ENCODE measurements around the gene ANKAR.

DNA sequence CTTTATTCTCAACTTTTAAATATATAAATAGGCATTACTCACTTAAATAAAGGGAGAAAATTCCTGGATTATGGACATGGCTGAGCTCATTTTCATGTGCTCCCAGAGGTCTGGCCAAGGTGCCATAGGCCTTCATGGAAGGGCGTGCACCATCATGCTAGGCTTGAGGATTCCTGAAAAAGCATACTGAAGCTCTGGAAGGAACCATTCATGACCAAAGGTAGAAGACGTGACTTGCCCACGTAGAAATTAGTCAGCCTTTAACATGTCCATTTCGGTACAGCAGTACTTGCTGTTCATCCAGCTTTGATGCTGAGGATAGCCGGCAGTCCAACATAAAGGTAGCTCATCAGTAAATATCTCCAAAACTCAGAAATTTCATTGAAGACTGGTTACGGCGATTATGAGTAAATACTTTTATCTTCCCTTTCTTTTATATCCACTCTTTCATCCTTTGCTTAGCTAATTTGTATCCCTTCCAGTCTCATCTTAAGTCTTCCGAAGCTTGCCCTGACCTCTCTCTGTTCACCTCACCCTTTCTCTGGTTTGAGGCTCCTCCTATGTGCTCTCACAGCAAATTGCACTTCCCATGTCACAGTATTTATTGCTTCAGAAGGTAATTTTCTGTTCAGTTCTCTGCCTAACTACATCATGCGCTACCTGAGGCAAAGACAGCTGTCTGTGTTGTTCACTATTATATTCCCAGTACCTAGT lies 45.5 kb upstream of the ANKAR start:
- TF ChIP-seq, protein P1, sequence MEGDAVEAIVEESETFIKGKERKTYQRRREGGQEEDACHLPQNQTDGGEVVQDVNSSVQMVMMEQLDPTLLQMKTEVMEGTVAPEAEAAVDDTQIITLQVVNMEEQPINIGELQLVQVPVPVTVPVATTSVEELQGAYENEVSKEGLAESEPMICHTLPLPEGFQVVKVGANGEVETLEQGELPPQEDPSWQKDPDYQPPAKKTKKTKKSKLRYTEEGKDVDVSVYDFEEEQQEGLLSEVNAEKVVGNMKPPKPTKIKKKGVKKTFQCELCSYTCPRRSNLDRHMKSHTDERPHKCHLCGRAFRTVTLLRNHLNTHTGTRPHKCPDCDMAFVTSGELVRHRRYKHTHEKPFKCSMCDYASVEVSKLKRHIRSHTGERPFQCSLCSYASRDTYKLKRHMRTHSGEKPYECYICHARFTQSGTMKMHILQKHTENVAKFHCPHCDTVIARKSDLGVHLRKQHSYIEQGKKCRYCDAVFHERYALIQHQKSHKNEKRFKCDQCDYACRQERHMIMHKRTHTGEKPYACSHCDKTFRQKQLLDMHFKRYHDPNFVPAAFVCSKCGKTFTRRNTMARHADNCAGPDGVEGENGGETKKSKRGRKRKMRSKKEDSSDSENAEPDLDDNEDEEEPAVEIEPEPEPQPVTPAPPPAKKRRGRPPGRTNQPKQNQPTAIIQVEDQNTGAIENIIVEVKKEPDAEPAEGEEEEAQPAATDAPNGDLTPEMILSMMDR (IDR thresholded peaks at IDR 0.05): no peak
- TF ChIP-seq ATF6 (CRISPR knock-in tag; IDR thresholded peaks at IDR 0.05): no peak
- TF ChIP-seq, protein P2, sequence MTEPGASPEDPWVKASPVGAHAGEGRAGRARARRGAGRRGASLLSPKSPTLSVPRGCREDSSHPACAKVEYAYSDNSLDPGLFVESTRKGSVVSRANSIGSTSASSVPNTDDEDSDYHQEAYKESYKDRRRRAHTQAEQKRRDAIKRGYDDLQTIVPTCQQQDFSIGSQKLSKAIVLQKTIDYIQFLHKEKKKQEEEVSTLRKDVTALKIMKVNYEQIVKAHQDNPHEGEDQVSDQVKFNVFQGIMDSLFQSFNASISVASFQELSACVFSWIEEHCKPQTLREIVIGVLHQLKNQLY (CRISPR knock-in tag; IDR thresholded peaks at IDR 0.05): no peak
- TF ChIP-seq USF1 (CRISPR knock-in tag; IDR thresholded peaks at IDR 0.05): no peak
- no peak for TF ChIP-seq NR1H2 (CRISPR knock-in tag; IDR thresholded peaks at IDR 0.05)
- TF ChIP-seq ZNF219 (CRISPR knock-in tag; IDR thresholded peaks at IDR 0.05; ENCODE audit: borderline replicate concordance): no peak
- TF ChIP-seq, protein P3, sequence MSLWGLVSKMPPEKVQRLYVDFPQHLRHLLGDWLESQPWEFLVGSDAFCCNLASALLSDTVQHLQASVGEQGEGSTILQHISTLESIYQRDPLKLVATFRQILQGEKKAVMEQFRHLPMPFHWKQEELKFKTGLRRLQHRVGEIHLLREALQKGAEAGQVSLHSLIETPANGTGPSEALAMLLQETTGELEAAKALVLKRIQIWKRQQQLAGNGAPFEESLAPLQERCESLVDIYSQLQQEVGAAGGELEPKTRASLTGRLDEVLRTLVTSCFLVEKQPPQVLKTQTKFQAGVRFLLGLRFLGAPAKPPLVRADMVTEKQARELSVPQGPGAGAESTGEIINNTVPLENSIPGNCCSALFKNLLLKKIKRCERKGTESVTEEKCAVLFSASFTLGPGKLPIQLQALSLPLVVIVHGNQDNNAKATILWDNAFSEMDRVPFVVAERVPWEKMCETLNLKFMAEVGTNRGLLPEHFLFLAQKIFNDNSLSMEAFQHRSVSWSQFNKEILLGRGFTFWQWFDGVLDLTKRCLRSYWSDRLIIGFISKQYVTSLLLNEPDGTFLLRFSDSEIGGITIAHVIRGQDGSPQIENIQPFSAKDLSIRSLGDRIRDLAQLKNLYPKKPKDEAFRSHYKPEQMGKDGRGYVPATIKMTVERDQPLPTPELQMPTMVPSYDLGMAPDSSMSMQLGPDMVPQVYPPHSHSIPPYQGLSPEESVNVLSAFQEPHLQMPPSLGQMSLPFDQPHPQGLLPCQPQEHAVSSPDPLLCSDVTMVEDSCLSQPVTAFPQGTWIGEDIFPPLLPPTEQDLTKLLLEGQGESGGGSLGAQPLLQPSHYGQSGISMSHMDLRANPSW (CRISPR knock-in tag; conservative IDR thresholded peaks at IDR 0.05; ENCODE audit: low read depth): no peak
- TF ChIP-seq, protein P4, sequence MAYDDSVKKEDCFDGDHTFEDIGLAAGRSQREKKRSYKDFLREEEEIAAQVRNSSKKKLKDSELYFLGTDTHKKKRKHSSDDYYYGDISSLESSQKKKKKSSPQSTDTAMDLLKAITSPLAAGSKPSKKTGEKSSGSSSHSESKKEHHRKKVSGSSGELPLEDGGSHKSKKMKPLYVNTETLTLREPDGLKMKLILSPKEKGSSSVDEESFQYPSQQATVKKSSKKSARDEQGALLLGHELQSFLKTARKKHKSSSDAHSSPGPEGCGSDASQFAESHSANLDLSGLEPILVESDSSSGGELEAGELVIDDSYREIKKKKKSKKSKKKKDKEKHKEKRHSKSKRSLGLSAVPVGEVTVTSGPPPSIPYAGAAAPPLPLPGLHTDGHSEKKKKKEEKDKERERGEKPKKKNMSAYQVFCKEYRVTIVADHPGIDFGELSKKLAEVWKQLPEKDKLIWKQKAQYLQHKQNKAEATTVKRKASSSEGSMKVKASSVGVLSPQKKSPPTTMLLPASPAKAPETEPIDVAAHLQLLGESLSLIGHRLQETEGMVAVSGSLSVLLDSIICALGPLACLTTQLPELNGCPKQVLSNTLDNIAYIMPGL (CRISPR knock-in tag; IDR thresholded peaks at IDR 0.05): no peak
- TF ChIP-seq, protein P5, sequence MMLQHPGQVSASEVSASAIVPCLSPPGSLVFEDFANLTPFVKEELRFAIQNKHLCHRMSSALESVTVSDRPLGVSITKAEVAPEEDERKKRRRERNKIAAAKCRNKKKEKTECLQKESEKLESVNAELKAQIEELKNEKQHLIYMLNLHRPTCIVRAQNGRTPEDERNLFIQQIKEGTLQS (CRISPR knock-in tag; conservative IDR thresholded peaks at IDR 0.05): no peak

Measured in WTC11 (cell line).